H1 (cell line): ENCODE data around the gene CRAT. TPM values are rescaled to one million over a fixed set of nuclear protein-coding genes. Genes with fewer than 3 reads are reported as not detected.

Experiments
- CTCF ChIA-PET: fragments of 300-600 bp; sonication (Branson Sonifier 250); formaldehyde crosslinking; loops from one replicate; lab custom pipeline; 2021; ENCODE audit not compliant: partially characterized antibody; lab: Charles Lee
- POLR2A ChIA-PET: fragments of 300-600 bp; sonication (Branson Sonifier 250); formaldehyde crosslinking; loops from one replicate; lab custom pipeline; 2021; ENCODE audit warnings: inconsistent platforms; ENCODE audit not compliant: partially characterized antibody; lab: Charles Lee
- DNase-seq, 2 experiments: peaks; one replicate each; pipeline versions ENCODE4 v3.0.0 to v3.0.0-alpha.2; 2010 to 2022; ENCODE audit warnings: low spot score in 2 of 2, low read depth in 1 of 2, mixed read lengths in 1 of 2
- FAIRE-seq: peaks from 2 replicates; lab custom pipeline; 2011; peaks lifted over from hg19 to GRCh38; lab: Jason Lieb, UNC
- H2AFZ ChIP-seq: 2 replicates; pipeline ENCODE4 v1.8.1; 2012; ENCODE audit warnings: low read length, inconsistent platforms
- H2AK5ac ChIP-seq: 2 replicates; pipeline ENCODE4 v1.6.1; 2013; ENCODE audit warnings: low read depth, low read length
- H2BK120ac ChIP-seq: replicated peaks from 2 replicates; pipeline ENCODE3; 2013; ENCODE audit warnings: low read depth, low read length, inconsistent platforms
- H2BK12ac ChIP-seq: 2 replicates; pipeline ENCODE4 v1.6.1; 2013; ENCODE audit warnings: low read depth, low read length
- H2BK15ac ChIP-seq: 2 replicates; pipeline ENCODE4 v1.6.1; 2013; ENCODE audit warnings: low read length
- H2BK20ac ChIP-seq: 2 replicates; pipeline ENCODE4 v1.6.1; 2013; ENCODE audit warnings: low read length
- H2BK5ac ChIP-seq: 2 replicates; pipeline ENCODE4 v1.6.1; 2013; ENCODE audit warnings: low read depth, low read length
- H3K14ac ChIP-seq: 2 replicates; pipeline ENCODE4 v1.6.1; 2013; ENCODE audit warnings: inconsistent platforms; ENCODE audit not compliant: insufficient read length
- H3K18ac ChIP-seq: 2 replicates; pipeline ENCODE4 v1.6.1; 2013; ENCODE audit warnings: low read length; ENCODE audit errors: extremely low read depth
- H3K23ac ChIP-seq: 2 replicates; pipeline ENCODE4 v1.6.1; 2013; ENCODE audit warnings: inconsistent platforms; ENCODE audit not compliant: insufficient read length
- H3K23me2 ChIP-seq: 2 replicates; pipeline ENCODE4 v1.6.1; 2013; ENCODE audit warnings: low read depth, low read length
- H3K27ac ChIP-seq: 2 replicates; pipeline ENCODE4 v1.6.1; 2011; ENCODE audit warnings: low read depth, low read length, inconsistent platforms
- H3K27me3 ChIP-seq, 4 experiments: replicated peaks in 1 of 4; 1 replicate in 1 of 4; 2 replicates in 3 of 4; pipeline versions ENCODE4 v1.6.1 to v1.8.1; 2011 to 2013; ENCODE audit warnings: low read length in 3 of 4, mild to moderate bottlenecking in 3 of 4, inconsistent platforms in 2 of 4, mixed read lengths in 2 of 4, moderate library complexity in 1 of 4; ENCODE audit not compliant: control insufficient read depth in 3 of 4, insufficient read depth in 3 of 4; ENCODE audit errors: extremely low read depth in 1 of 4
- H3K36me3 ChIP-seq, 4 experiments: 2 replicates each; pipeline versions ENCODE4 v1.6.1 to v1.8.1; 2011 to 2013; ENCODE audit warnings: mild to moderate bottlenecking in 4 of 4, low read length in 3 of 4, moderate library complexity in 2 of 4, control low read depth in 1 of 4, inconsistent platforms in 1 of 4; ENCODE audit not compliant: insufficient read depth in 4 of 4, control insufficient read depth in 2 of 4
- H3K4ac ChIP-seq: replicated peaks from 2 replicates; pipeline ENCODE3; 2013; ENCODE audit warnings: low read length, low read depth, mixed read lengths, inconsistent platforms; ENCODE audit not compliant: insufficient read length
- H3K4me1 ChIP-seq, 4 experiments: replicated peaks in 1 of 4; 1 replicate in 1 of 4; 2 replicates in 3 of 4; pipeline versions ENCODE4 v1.6.1 to v1.8.1; 2011 to 2013; ENCODE audit warnings: low read length in 3 of 4, inconsistent platforms in 2 of 4, mixed read lengths in 1 of 4; ENCODE audit not compliant: insufficient read depth in 4 of 4, control insufficient read depth in 3 of 4
- H3K4me2 ChIP-seq, 2 experiments: 2 replicates each; pipeline versions ENCODE4 v1.6.1 to v1.8.1; 2011 to 2013; ENCODE audit warnings: low read depth in 2 of 2, low read length in 2 of 2, control low read depth in 1 of 2, inconsistent platforms in 1 of 2, mild to moderate bottlenecking in 1 of 2; ENCODE audit not compliant: insufficient read depth in 1 of 2
- H3K4me3 ChIP-seq, 4 experiments: fragments of 200-600, 300-600 bp in 1 of 4; sonication (generic), shearing (Covaris generic), sonication (Bioruptor Twin) in 1 of 4; 2 replicates each; pipeline versions ENCODE4 v1.5.1 to v1.8.1; 2011 to 2016; ENCODE audit warnings: low read length in 4 of 4, low read depth in 3 of 4, control low read depth in 2 of 4, inconsistent platforms in 2 of 4, mild to moderate bottlenecking in 2 of 4, mixed read lengths in 1 of 4, moderate library complexity in 1 of 4; ENCODE audit not compliant: insufficient read depth in 2 of 4; ENCODE audit errors: extremely low read depth in 1 of 4
- H3K56ac ChIP-seq: replicated peaks from 2 replicates; pipeline ENCODE3; 2013; ENCODE audit warnings: low read depth, mild to moderate bottlenecking, mixed read lengths, low read length, inconsistent platforms; ENCODE audit not compliant: insufficient read length
- H3K79me1 ChIP-seq: 2 replicates; pipeline ENCODE4 v1.6.1; 2013; ENCODE audit warnings: low read depth, low read length, control low read depth
- H3K79me2 ChIP-seq, 2 experiments: 2 replicates each; pipeline versions ENCODE4 v1.6.1 to v1.8.1; 2012 to 2013; ENCODE audit warnings: low read length in 2 of 2, mild to moderate bottlenecking in 2 of 2, inconsistent platforms in 1 of 2; ENCODE audit not compliant: insufficient read depth in 2 of 2, control insufficient read depth in 1 of 2
- H3K9ac ChIP-seq, 4 experiments: replicated peaks in 1 of 4; 1 replicate in 1 of 4; 2 replicates in 3 of 4; pipeline versions ENCODE4 v1.6.1 to v1.8.1; 2011 to 2013; ENCODE audit warnings: low read depth in 3 of 4, low read length in 3 of 4, control low read depth in 2 of 4, mild to moderate bottlenecking in 2 of 4, moderate library complexity in 2 of 4, inconsistent platforms in 1 of 4; ENCODE audit errors: extremely low read depth in 1 of 4
- H3K9me3 ChIP-seq, 2 experiments: 2 replicates each; pipeline versions ENCODE4 v1.6.1 to v1.8.1; 2012 to 2013; ENCODE audit warnings: mild to moderate bottlenecking in 2 of 2, moderate library complexity in 2 of 2, control low read depth in 1 of 2, inconsistent platforms in 1 of 2, low read depth in 1 of 2, low read length in 1 of 2, mixed read lengths in 1 of 2; ENCODE audit not compliant: insufficient read depth in 2 of 2
- H4K20me1 ChIP-seq, 2 experiments: replicated peaks in 1 of 2; 2 replicates each; pipeline versions ENCODE3 to v1.8.1; 2011 to 2013; ENCODE audit warnings: inconsistent platforms in 2 of 2, low read length in 2 of 2, mild to moderate bottlenecking in 1 of 2; ENCODE audit not compliant: insufficient read depth in 2 of 2, control insufficient read depth in 1 of 2
- H4K5ac ChIP-seq: 2 replicates; pipeline ENCODE4 v1.6.1; 2013; ENCODE audit warnings: low read length, low read depth, mixed read lengths, inconsistent platforms; ENCODE audit not compliant: insufficient read length
- H4K8ac ChIP-seq: 2 replicates; pipeline ENCODE4 v1.8.0; 2013; ENCODE audit warnings: mild to moderate bottlenecking, moderate library complexity, low read length, inconsistent platforms; ENCODE audit not compliant: insufficient read depth; ENCODE audit errors: extremely low read depth
- H4K91ac ChIP-seq: replicated peaks from 2 replicates; pipeline ENCODE3; 2013; ENCODE audit warnings: low read length, mixed read lengths, inconsistent platforms; ENCODE audit not compliant: insufficient read length
- EGR1 ChIP-seq: IDR thresholded peaks from 2 replicates; pipeline ENCODE4 v1.6.1; 2011; ENCODE audit warnings: low read depth, low read length, borderline replicate concordance
- HDAC6 ChIP-seq: IDR thresholded peaks from one replicate; pipeline ENCODE4 v1.7.1; 2012; ENCODE audit warnings: low read depth, mild to moderate bottlenecking, inconsistent platforms, low read length, moderate library complexity
- RAD21 ChIP-seq, 2 experiments: IDR thresholded peaks in 1 of 2; conservative IDR thresholded peaks in 1 of 2; 2 replicates each; pipeline ENCODE4 v1.6.1; 2011; ENCODE audit warnings: low read depth in 2 of 2, low read length in 2 of 2, improper control_type of control experiment in 1 of 2, inconsistent platforms in 1 of 2, mild to moderate bottlenecking in 1 of 2, moderate library complexity in 1 of 2
- SIRT6 ChIP-seq: IDR thresholded peaks from one replicate; pipeline ENCODE4 v1.7.1; 2012; ENCODE audit warnings: low read length, inconsistent platforms
- TBP ChIP-seq: IDR thresholded peaks from 2 replicates; pipeline ENCODE4 v1.6.1; 2011; ENCODE audit warnings: low read depth, low read length, improper control_type of control experiment
- TCF12 ChIP-seq: IDR thresholded peaks from 2 replicates; pipeline ENCODE4 v1.6.1; 2011; ENCODE audit warnings: low read depth, mild to moderate bottlenecking, low read length
- WGBS, 2 experiments: shearing (Covaris generic) in 1 of 2; methylation state at CpG; one replicate each; pipeline versions ENCODE4 v1.1.6 to v1.1.7; 2013 to 2015; ENCODE audit warnings: low lambda C conversion rate in 2 of 2, mixed read lengths in 2 of 2, inconsistent platforms in 1 of 2, low coverage in 1 of 2, missing lambda C conversion rate in 1 of 2; ENCODE audit not compliant: insufficient replicate concordance in 2 of 2, insufficient coverage in 1 of 2, insufficient read length in 1 of 2; ENCODE audit errors: extremely low coverage in 1 of 2, missing lambda C conversion rate in 1 of 2; 5-methylcytosine and 5-hydroxymethylcytosine counted together
- polyA plus RNA-seq, 7 experiments: library from polyadenylated mRNA; depleted of rRNA in 3 of 7; stranded (reverse) in 5 of 7; unstranded in 2 of 7; fragments of >200 nt in 5 of 7; fragments of 200-250 nt in 2 of 7; gene quantifications; 1 replicate in 5 of 7; 2 replicates in 1 of 7; 4 replicates in 1 of 7; pipeline versions ENCODE4 v1.2.1 to v1.2.3, GENCODE V29; 2011 to 2013; ENCODE audit warnings: missing spikeins in 2 of 7, mixed read lengths in 2 of 7
- total RNA-seq: library from RNA; stranded (reverse); fragmentation: NEBNext Ultra II Directional; extraction: Animal tissue kit (Norgen Biotek cat#: 25700); gene quantifications from 2 replicates; pipeline ENCODE4 v1.2.1, GENCODE V29; 2021
- TF ChIP-seq, protein P1 (sequence below), 3 experiments: IDR thresholded peaks; 1 replicate in 2 of 3; 2 replicates in 1 of 3; pipeline versions ENCODE4 v1.5.1 to v1.6.1; 2011; ENCODE audit warnings: low read length in 3 of 3, mild to moderate bottlenecking in 3 of 3, inconsistent platforms in 2 of 3, low read depth in 1 of 3, moderate library complexity in 1 of 3; ENCODE audit not compliant: insufficient read depth in 1 of 3; ENCODE audit errors: control extremely low read depth in 1 of 3
- TF ChIP-seq, protein P2 (sequence below): IDR thresholded peaks from 2 replicates; pipeline ENCODE4 v1.6.1; 2012; ENCODE audit warnings: inconsistent platforms

Gene CRAT
- total and polyA plus RNA-seq, 2 of the 8 experiments (the other 6 are each of a cell fraction or from before 2014, with no cell fraction given) = 8.2 to 17.3 TPM

DNA sequence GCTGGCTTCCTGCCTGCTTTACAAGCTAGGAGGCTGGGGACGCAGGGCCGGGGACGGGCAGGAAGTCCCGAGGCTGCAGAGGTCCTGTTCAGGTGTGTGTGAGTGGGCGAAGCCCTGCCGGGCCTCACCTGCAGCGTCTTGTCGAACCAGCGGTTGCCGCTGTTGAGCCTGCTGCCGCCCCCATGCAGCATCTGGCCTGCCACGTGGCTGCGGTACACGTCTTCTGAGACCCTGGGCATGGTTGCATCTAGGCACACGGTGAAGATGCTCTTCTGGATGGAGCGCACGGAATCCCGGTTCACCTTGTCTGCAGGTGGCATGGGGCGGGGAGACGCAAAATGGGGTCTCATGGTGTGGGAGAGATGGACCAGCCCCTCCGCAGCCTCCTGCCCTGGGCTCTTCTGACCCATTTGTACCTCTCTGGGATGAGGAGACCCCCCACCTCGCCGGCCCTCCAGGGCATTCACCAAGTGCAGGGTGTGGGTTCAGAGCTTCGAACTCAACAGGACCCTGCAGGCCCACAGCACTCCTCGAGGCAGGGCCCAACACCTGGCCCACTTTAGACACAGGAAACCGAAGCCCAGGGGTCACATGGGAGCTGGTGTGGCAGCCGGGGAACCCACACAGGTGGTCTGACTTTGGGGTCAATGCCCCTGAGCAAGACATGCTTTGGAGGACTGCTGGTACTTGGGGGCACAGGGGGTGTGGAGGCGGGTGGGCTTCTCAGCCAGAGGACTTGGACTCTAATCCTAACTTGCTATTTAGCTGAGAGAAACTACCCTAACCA is 10.0 kb downstream of the CRAT start:
- no peak overlapping the region for H3K9ac ChIP-seq
- H3K18ac ChIP-seq = no peak overlapping the region
- no peaks in the 10 kb centered on the region for H4K20me1 ChIP-seq
- FAIRE-seq = no peak
- H3K23ac ChIP-seq = no peak overlapping the region
- no peak overlapping the region for H2BK5ac ChIP-seq
- H3K4me3 ChIP-seq = no peak overlapping the region
- no peak overlapping the region for H2BK120ac ChIP-seq
- H3K79me1 ChIP-seq = no peaks in the 10 kb centered on the region
- H3K4ac ChIP-seq = no peak overlapping the region
- H3K23me2 ChIP-seq = no peaks in the 10 kb centered on the region
- H3K27ac ChIP-seq = no peak overlapping the region
- DNase-seq = no peak
- H3K79me2 ChIP-seq = no peaks in the 10 kb centered on the region
- WGBS, 2 experiments = 81% methylated on average over 28 of the region's 28 CpGs; no CpG with 5 or more reads in 1 of the 2 experiments
- no peak overlapping the region for H4K91ac ChIP-seq
- no peak overlapping the region for H2BK20ac ChIP-seq
- H3K9me3 ChIP-seq = no peaks in the 10 kb centered on the region
- peak overlapping the region; percentile 6 for H4K5ac ChIP-seq
- ChIA-PET POLR2A (interaction anchor here (1.3 to 2.2 kb wide), 4 partner anchors 8 to 40 kb away, joined by 3 to 7 read pairs (median 4); partner anchors contain the start of gene PTPA), CTCF (interaction anchor here (0.8 to 2.5 kb wide), 6 partner anchors 10 to 51 kb away, joined by 3 to 9 read pairs (median 3); no protein-coding TSS in a partner anchor)
- H4K8ac ChIP-seq = peak overlapping the region; percentile 83
- peaks cover 0 to 5% (median 1%) of the 10 kb centered on the region in 4 experiments; a peak in 2 of 7 replicates for H3K4me1 ChIP-seq
- H2AFZ ChIP-seq = no peak overlapping the region
- no peak overlapping the region for H3K56ac ChIP-seq
- peak overlapping the region; percentile 72; the same call in 1 of the 2 replicates for H2BK15ac ChIP-seq
- H3K27me3 ChIP-seq = peaks cover 0 to 6% (median 4%) of the 10 kb centered on the region in 4 experiments; a peak in 4 of 7 replicates
- H2BK12ac ChIP-seq = no peak overlapping the region
- no peak overlapping the region for H3K4me2 ChIP-seq
- H2AK5ac ChIP-seq = no peak overlapping the region; the same call in 1 of the 2 replicates
- no peak overlapping the region for H3K14ac ChIP-seq
- no peaks in the 10 kb centered on the region for H3K36me3 ChIP-seq
- TF ChIP-seq, protein P1, sequence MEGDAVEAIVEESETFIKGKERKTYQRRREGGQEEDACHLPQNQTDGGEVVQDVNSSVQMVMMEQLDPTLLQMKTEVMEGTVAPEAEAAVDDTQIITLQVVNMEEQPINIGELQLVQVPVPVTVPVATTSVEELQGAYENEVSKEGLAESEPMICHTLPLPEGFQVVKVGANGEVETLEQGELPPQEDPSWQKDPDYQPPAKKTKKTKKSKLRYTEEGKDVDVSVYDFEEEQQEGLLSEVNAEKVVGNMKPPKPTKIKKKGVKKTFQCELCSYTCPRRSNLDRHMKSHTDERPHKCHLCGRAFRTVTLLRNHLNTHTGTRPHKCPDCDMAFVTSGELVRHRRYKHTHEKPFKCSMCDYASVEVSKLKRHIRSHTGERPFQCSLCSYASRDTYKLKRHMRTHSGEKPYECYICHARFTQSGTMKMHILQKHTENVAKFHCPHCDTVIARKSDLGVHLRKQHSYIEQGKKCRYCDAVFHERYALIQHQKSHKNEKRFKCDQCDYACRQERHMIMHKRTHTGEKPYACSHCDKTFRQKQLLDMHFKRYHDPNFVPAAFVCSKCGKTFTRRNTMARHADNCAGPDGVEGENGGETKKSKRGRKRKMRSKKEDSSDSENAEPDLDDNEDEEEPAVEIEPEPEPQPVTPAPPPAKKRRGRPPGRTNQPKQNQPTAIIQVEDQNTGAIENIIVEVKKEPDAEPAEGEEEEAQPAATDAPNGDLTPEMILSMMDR (IDR thresholded peaks at IDR 0.05; ENCODE audit: control extremely low read depth in 1 of 3, insufficient read depth in 1 of 3, low read depth in 1 of 3, low read length in 3 of 3) = peak in 2 of 3 experiments; percentile 34 to 59; a peak in 3 of 4 replicates
- TF ChIP-seq TCF12 (no peak), HDAC6 (no peak), SIRT6 (no peak), EGR1 (0 out of 2 replicates have a peak, but pooled peaks have one; percentile 60), RAD21 (IDR thresholded peaks at IDR 0.05 in 1 of 2, conservative IDR thresholded peaks at IDR 0.05 in 1 of 2; ENCODE audit: low read depth in 2 of 2, low read length in 2 of 2) (peak; percentile 20 to 39; a peak in 3 of 4 replicates), TBP (no peak)
- TF ChIP-seq, protein P2, sequence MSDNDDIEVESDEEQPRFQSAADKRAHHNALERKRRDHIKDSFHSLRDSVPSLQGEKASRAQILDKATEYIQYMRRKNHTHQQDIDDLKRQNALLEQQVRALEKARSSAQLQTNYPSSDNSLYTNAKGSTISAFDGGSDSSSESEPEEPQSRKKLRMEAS = peak; percentile 98
